ENCODE measurements around the gene EML4.

DNA sequence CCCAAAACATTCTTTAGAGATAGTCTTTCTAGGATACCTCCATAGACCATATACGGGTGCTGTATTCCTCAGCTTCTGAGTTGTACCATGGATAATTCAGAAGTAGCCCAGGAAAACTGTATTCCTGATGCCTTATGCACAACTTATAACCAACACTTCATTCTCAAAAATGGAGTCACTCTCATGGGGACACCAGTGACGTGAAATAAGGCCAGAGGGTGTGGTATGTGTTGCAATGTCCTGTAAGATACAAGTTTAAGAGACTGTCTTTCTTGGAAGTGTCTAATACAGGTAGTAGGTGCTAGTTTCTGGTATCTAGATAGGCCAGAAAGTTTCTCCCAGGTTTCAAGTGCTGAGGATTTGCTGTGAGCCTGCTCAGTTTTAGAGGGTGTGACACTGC is 155.8 kb downstream of the EML4 start:
- TF ChIP-seq GATA2 (IDR thresholded peaks at IDR 0.05; ENCODE audit: low read depth, low read length) (no peak), GATA3 (IDR thresholded peaks at IDR 0.05; ENCODE audit: low read depth, low read length) (no peak)

Measured in SH-SY5Y (cell line).